MCF 10A (cell line): ENCODE data around the gene RCAN2. TPM values are rescaled to one million over a fixed set of nuclear protein-coding genes. Genes with fewer than 3 reads are reported as not detected.
"Not testable (repeated sequence)": the region's sequence is repeated elsewhere in the genome, so short reads cannot be mapped to it uniquely, and the experiment has no call there.

Source experiments
- BruUV-seq: library from RNA; stranded (reverse); fragments of 400-500 nt; replicated peaks from 2 replicates; lab custom pipeline; 2021; lab: Mats Ljungman, UMichigan
- CTCF ChIA-PET: fragments of 300-600 bp; sonication (Branson Sonifier 250); formaldehyde crosslinking; extraction: SDS; loops from one replicate; lab custom pipeline; 2021; ENCODE audit warnings: antibody characterized with exemption, inconsistent platforms; lab: Yijun Ruan, JAX
- POLR2A ChIA-PET: fragments of 300-600, 350-650 bp; sonication (Branson Sonifier 250); formaldehyde crosslinking; extraction: SDS; loops from one replicate; lab custom pipeline; 2020; ENCODE audit warnings: antibody characterized with exemption, inconsistent platforms; lab: Yijun Ruan, JAX
- DNase-seq: peaks from one replicate; pipeline ENCODE4 v3.0.0-alpha.2; 2018; ENCODE audit not compliant: unreplicated experiment
- H3K27ac Mint-ChIP-seq: one replicate; pipeline ENCODE4 v1.8.0; 2022; ENCODE audit warnings: mild to moderate bottlenecking, low read depth, mixed read lengths; ENCODE audit not compliant: unreplicated experiment
- H3K27me3 Mint-ChIP-seq: one replicate; pipeline ENCODE4 v1.8.0; 2022; ENCODE audit warnings: mixed read lengths; ENCODE audit not compliant: insufficient read depth, unreplicated experiment
- H3K36me3 Mint-ChIP-seq: one replicate; pipeline ENCODE4 v1.8.0; 2022; ENCODE audit warnings: mild to moderate bottlenecking, moderate library complexity, mixed read lengths; ENCODE audit not compliant: insufficient read depth, unreplicated experiment
- H3K4me1 Mint-ChIP-seq: one replicate; pipeline ENCODE4 v1.8.0; 2022; ENCODE audit warnings: mixed read lengths; ENCODE audit not compliant: insufficient read depth, unreplicated experiment
- H3K4me3 Mint-ChIP-seq: one replicate; pipeline ENCODE4 v1.8.0; 2022; ENCODE audit warnings: mild to moderate bottlenecking, moderate library complexity, mixed read lengths; ENCODE audit not compliant: unreplicated experiment
- H3K9me3 Mint-ChIP-seq: one replicate; pipeline ENCODE4 v1.8.0; 2022; ENCODE audit warnings: mixed read lengths; ENCODE audit not compliant: unreplicated experiment
- CTCF ChIP-seq: fragments of 200-600 bp; IDR thresholded peaks from one replicate; pipeline ENCODE4 v1.8.0; 2022; ENCODE audit warnings: antibody characterized with exemption, mild to moderate bottlenecking; ENCODE audit not compliant: unreplicated experiment
- intact Hi-C: fragments of 100-400 bp; cut with micrococcal nuclease; formaldehyde crosslinking; loops from 2 replicates; pipeline ENCODE4 v1.14.1; 2022
- total RNA-seq: library from RNA; stranded (reverse); gene quantifications from 2 replicates; pipeline ENCODE4 v1.2.3, GENCODE V29; 2022

Gene RCAN2
- total RNA-seq, 1 experiment from 2014 or later: 0.09 TPM

DNA sequence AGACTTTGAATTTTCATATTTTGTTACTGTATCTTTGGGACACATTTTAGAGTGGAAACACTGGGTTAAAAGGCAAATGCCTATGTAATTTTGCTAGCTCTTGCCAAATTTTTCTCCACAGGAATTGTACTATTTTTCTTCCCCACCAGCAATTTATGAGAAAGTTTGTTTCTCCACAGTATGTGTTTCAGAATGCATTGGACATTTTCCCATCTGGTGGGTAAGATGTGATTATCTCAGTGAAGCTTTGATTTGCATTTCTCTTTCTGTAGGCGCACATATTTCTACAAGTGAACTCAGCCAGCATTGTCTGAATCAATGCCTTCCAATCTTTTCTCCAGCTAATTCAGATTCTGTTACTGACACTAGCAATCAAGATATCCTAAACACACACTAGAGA lies 157.8 kb downstream of the RCAN2 start:
- no peak for TF ChIP-seq CTCF
- H3K4me1 Mint-ChIP-seq: no peaks in the 10 kb centered on the region
- peaks cover 36% of the 10 kb centered on the region for H3K27me3 Mint-ChIP-seq
- no peaks in the 10 kb centered on the region for H3K36me3 Mint-ChIP-seq
- CTCF ChIA-PET: no interaction called here
- DNase-seq: no peak
- no peak overlapping the region for H3K27ac Mint-ChIP-seq
- no TSS peak for BruUV-seq
- no peaks in the 10 kb centered on the region for H3K9me3 Mint-ChIP-seq
- intact Hi-C loops: no loop called here
- H3K4me3 Mint-ChIP-seq: no peak overlapping the region
- POLR2A ChIA-PET: no interaction called here

GRCh38 chr6:46332448-46332847 lies 158.8 kb downstream of the RCAN2 start:
- intact Hi-C loops, DNase-seq, H3K9me3 Mint-ChIP-seq, CTCF ChIA-PET, H3K4me1 Mint-ChIP-seq, BruUV-seq, H3K36me3 Mint-ChIP-seq, H3K27ac Mint-ChIP-seq, H3K4me3 Mint-ChIP-seq, POLR2A ChIA-PET: not testable (repeated sequence)
- peaks cover 41% of the 10 kb centered on the region for H3K27me3 Mint-ChIP-seq

DNA sequence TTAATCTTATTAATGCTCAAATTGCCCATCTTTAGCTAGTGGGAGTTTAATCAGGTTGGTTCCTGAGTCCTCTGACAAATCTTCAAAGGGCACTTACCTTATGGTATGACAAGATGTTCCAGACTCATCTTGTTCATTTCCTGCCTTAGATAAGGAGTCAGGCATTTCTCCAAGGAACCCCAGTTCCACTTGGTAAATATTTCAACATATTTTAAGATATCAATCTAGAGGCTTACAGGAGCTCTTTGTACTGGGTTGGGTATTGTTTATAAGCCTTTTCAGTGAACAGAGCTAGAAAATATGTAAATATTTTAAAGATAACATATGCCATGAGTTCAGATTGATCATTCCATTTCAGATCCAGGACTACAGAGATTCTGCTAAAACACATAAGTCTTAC lies 159.8 kb downstream of the RCAN2 start:
- ChIA-PET CTCF (no interaction called here), POLR2A (no interaction called here)
- BruUV-seq: no TSS peak
- H3K27me3 Mint-ChIP-seq: peaks cover 42% of the 10 kb centered on the region
- H3K4me1 Mint-ChIP-seq: no peaks in the 10 kb centered on the region
- no peak for TF ChIP-seq CTCF
- H3K9me3 Mint-ChIP-seq: no peaks in the 10 kb centered on the region
- intact Hi-C loops: no loop called here
- no peaks in the 10 kb centered on the region for H3K36me3 Mint-ChIP-seq
- DNase-seq: no peak
- H3K4me3 Mint-ChIP-seq: no peak overlapping the region
- no peak overlapping the region for H3K27ac Mint-ChIP-seq

DNA sequence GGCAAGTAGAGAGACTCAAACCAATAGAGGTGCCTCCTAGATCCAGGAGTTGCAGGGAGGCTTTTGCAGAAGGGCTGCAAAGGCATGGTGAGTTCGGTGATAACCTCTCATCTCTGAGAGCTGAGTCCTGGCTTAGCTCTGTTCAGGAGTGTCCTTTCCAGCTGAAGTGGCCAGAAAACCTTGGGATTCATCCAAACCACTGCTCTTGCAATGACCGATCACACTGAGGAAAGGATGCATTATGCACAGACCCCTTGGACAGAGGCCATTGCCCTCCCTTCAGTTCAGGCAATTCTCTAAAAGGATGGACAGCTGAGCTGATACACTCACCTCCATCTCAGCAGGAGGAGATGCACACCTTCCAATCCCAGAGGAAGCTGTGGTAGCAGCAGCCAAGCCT lies 161.7 kb downstream of the RCAN2 start:
- intact Hi-C loops: no loop called here
- Mint-ChIP-seq H3K9me3 (no peaks in the 10 kb centered on the region), H3K27ac (no peak overlapping the region), H3K36me3 (no peaks in the 10 kb centered on the region), H3K4me3 (no peak overlapping the region), H3K4me1 (no peaks in the 10 kb centered on the region), H3K27me3 (peaks cover 42% of the 10 kb centered on the region)
- peak; percentile 15 for DNase-seq
- TF ChIP-seq CTCF: no peak
- no TSS peak for BruUV-seq
- ChIA-PET POLR2A (no interaction called here), CTCF (interaction anchor here (0.6 to 0.7 kb wide), 2 partner anchors 90 to 390 kb away, joined by 3 read pairs; no protein-coding TSS in a partner anchor)

GRCh38 chr6:46327779-46328178 lies 163.5 kb downstream of the RCAN2 start:
- intact Hi-C loops: no loop called here
- TF ChIP-seq CTCF: no peak
- ChIA-PET POLR2A (no interaction called here), CTCF (no interaction called here)
- DNase-seq: no peak
- H3K27ac Mint-ChIP-seq: no peak overlapping the region
- no TSS peak for BruUV-seq
- H3K9me3 Mint-ChIP-seq: no peaks in the 10 kb centered on the region
- H3K4me3 Mint-ChIP-seq: no peak overlapping the region
- peaks cover 42% of the 10 kb centered on the region for H3K27me3 Mint-ChIP-seq
- H3K36me3 Mint-ChIP-seq: no peaks in the 10 kb centered on the region
- H3K4me1 Mint-ChIP-seq: peaks cover 7% of the 10 kb centered on the region
